H1 (cell line): ENCODE measurements around the gene BCKDHA. TPM values are rescaled to one million over a fixed set of nuclear protein-coding genes. Genes with fewer than 3 reads are reported as not detected.

Source experiments
- BRCA1 ChIP-seq: IDR thresholded peaks from 2 replicates; pipeline ENCODE4 v1.6.1; 2012; ENCODE audit warnings: low read depth, low read length, improper control_type of control experiment
- CBX5 ChIP-seq: fragments of 300-800, 300-1000 bp; sonication (generic); IDR thresholded peaks from 2 replicates; pipeline ENCODE4 v1.7.1; 2016; ENCODE audit warnings: antibody characterized with exemption, low read length, low read depth
- CBX8 ChIP-seq: fragments of 300-800, 300-1000 bp; sonication (generic); IDR thresholded peaks from 2 replicates; pipeline ENCODE4 v1.7.1; 2016; ENCODE audit warnings: low read depth, low read length, borderline replicate concordance
- CHD2 ChIP-seq: IDR thresholded peaks from 2 replicates; pipeline ENCODE4 v1.6.1; 2012; ENCODE audit warnings: low read length, improper control_type of control experiment
- CHD7 ChIP-seq: fragments of 300-600 bp; sonication (generic); IDR thresholded peaks from 2 replicates; pipeline ENCODE4 v1.7.1; 2012; ENCODE audit warnings: low read length, moderate library complexity, mild to moderate bottlenecking, inconsistent platforms; ENCODE audit not compliant: insufficient replicate concordance
- CREB1 ChIP-seq: IDR thresholded peaks from 2 replicates; pipeline ENCODE4 v1.6.1; 2012; ENCODE audit warnings: inconsistent platforms
- GABPA ChIP-seq: IDR thresholded peaks from 2 replicates; pipeline ENCODE4 v1.6.1; 2011; ENCODE audit warnings: mild to moderate bottlenecking, low read length, moderate library complexity, borderline replicate concordance; ENCODE audit not compliant: insufficient read depth
- JUN ChIP-seq: IDR thresholded peaks from 2 replicates; pipeline ENCODE4 v1.6.1; 2011; ENCODE audit warnings: low read depth, mild to moderate bottlenecking, improper control_type of control experiment, low read length
- RAD21 ChIP-seq, 2 experiments: IDR thresholded peaks in 1 of 2; conservative IDR thresholded peaks in 1 of 2; 2 replicates each; pipeline ENCODE4 v1.6.1; 2011; ENCODE audit warnings: low read depth in 2 of 2, low read length in 2 of 2, improper control_type of control experiment in 1 of 2, inconsistent platforms in 1 of 2, mild to moderate bottlenecking in 1 of 2, moderate library complexity in 1 of 2
- SIRT6 ChIP-seq: IDR thresholded peaks from one replicate; pipeline ENCODE4 v1.7.1; 2012; ENCODE audit warnings: low read length, inconsistent platforms
- YY1 ChIP-seq: IDR thresholded peaks from 2 replicates; pipeline ENCODE4 v1.6.1; 2011; ENCODE audit warnings: low read depth, mild to moderate bottlenecking, low read length
- polyA plus RNA-seq, 7 experiments: library from polyadenylated mRNA; depleted of rRNA in 3 of 7; stranded (reverse) in 5 of 7; unstranded in 2 of 7; fragments of >200 nt in 5 of 7; fragments of 200-250 nt in 2 of 7; gene quantifications; 1 replicate in 5 of 7; 2 replicates in 1 of 7; 4 replicates in 1 of 7; pipeline versions ENCODE4 v1.2.1 to v1.2.3, GENCODE V29; 2011 to 2013; ENCODE audit warnings: missing spikeins in 2 of 7, mixed read lengths in 2 of 7
- total RNA-seq: library from RNA; stranded (reverse); fragmentation: NEBNext Ultra II Directional; extraction: Animal tissue kit (Norgen Biotek cat#: 25700); gene quantifications from 2 replicates; pipeline ENCODE4 v1.2.1, GENCODE V29; 2021
- TF ChIP-seq, protein P1 (sequence below): IDR thresholded peaks from 2 replicates; pipeline ENCODE4 v1.6.1; 2011; ENCODE audit warnings: low read depth, mild to moderate bottlenecking, low read length; ENCODE audit not compliant: insufficient read depth

Gene BCKDHA
- total and polyA plus RNA-seq, 2 of the 8 experiments (the other 6 are each of a cell fraction or from before 2014, with no cell fraction given): 14.2 to 69.6 TPM

GRCh38 chr19:41433171-41433570, 35.6 kb downstream of the BCKDHA start (continued):
- TF ChIP-seq CHD7: no peak
- no peak for TF ChIP-seq CBX5
- no peak for TF ChIP-seq CBX8
- TF ChIP-seq, protein P1, sequence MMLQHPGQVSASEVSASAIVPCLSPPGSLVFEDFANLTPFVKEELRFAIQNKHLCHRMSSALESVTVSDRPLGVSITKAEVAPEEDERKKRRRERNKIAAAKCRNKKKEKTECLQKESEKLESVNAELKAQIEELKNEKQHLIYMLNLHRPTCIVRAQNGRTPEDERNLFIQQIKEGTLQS: no peak
- no peak for TF ChIP-seq CHD2
- TF ChIP-seq YY1: no peak
- no peak for TF ChIP-seq BRCA1
- no peak for TF ChIP-seq GABPA
- no peak for TF ChIP-seq RAD21 (IDR thresholded peaks at IDR 0.05 in 1 of 2, conservative IDR thresholded peaks at IDR 0.05 in 1 of 2; ENCODE audit: low read depth in 2 of 2, low read length in 2 of 2)
- no peak for TF ChIP-seq JUN
- no peak for TF ChIP-seq CREB1
- no peak for TF ChIP-seq SIRT6
